Occipital lobe (tissue), 2 donors: ENCODE data around the gene ZNF136. TPM values are rescaled to one million over a fixed set of nuclear protein-coding genes. Genes with fewer than 3 reads are reported as not detected.

Experiments
- DNase-seq: peaks from one replicate; lab custom pipeline; 2025; lab: John Stamatoyannopoulos, UW
- total RNA-seq: library from RNA; depleted of rRNA; stranded (reverse); fragments of >200 nt; gene quantifications from one replicate; pipeline ENCODE4 v1.2.3, GENCODE V29; 2014

Gene ZNF136
- total RNA-seq = 29.3 TPM

GRCh38 chr19:12162882-12163806 is at the start of gene ZNF136:
Gene ZNF136 (plus strand): TSS chr19:12163096. CDS start chr19:12163204, 108 bp downstream.
- DNase-seq = peak; percentile 88

DNA sequence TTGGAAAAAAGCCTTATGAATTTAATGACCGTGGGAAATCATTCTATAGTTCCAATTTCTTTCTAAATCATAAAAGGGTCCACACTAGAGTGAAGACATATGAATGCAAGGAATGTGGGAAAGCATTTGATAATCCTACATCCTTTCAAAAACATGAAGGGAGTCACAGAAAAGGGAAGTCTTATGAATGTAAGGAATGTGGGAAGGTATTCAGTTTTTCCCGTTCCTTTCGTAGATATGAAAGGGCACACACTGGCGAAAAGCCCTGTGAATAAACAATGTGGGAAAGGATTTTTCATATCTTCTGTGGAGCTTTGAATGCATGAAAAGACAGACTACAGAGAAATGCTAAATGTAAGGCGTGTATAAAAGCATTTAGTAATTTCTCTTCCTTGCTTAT is 49.8 kb upstream of the ZNF136 start:
- no peak for DNase-seq

DNA sequence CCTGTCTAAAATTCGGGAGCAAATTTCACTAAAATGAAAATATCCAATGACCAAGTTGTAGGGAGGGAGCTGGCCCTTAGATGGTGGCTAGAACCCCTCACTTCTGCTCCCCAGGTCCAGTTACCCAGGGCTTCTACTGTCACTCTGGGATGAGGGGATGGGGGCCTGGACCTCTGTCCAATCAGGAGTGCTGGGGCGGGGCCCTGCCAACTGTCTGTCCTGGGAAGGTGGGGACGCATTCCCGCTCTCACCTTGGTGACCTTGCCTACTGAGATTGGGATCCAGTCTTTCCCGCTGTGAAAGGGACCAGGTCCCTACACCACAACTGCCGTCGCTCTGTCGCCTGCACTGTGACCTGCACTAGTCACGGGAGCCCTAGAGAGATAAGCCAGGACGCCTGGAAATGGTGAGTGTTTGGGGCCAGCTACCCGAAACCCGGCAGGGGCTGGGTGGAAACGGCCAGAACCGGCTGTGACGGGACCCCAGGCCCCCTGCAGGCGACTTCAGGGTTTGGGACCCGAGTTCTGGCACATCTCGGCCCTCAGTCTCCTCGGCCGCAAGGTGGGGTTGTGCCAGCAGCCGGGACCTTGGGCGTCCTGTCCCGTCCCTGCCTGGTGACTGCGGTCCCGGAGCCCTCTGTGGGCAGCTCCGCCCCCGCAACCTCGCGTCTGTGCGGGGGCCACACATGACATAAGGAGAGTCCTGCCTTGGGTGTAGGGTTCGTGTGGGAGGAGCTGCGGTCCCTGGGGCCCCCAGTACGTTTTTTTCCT is 45.5 kb upstream of the ZNF136 start:
- DNase-seq = no peak

DNA sequence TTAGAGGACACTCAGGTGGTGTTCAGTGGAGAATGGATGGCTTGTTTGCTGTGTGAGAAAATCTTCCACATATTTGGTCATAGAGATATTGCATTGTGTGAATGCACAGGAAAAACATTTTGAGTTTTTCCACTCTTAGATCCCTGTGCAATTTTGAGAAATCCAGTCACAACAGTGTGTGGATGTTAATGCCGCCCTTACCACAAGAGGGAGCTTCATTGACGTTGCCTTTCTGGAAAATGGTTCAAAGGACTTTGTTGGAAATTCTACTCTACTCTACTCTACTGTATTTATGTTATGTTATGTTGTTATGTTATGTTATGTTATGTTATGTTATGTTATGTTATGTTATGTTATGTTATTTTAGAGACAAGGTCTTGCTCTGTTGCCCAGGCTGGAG is 36.2 kb upstream of the ZNF136 start:
- no peak for DNase-seq

DNA sequence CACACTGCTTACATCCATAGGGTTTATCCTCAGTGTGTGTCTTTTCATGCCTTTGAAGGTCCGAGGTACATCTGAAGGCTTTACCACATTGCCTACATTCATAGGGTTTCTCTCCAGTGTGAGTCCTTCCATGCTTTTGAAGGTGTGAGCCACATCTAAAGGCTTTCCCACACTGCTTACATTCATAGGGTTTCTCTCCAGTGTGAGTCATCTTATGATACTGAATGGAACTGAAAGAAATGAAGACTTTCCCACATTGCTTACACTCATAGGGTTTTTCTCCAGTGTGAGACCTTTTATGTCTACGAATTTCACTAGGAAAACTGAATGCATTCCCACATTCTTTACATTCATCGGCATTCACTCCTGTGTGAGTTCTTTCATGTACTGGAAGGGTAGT is 29.8 kb upstream of the ZNF136 start:
- no peak for DNase-seq

DNA sequence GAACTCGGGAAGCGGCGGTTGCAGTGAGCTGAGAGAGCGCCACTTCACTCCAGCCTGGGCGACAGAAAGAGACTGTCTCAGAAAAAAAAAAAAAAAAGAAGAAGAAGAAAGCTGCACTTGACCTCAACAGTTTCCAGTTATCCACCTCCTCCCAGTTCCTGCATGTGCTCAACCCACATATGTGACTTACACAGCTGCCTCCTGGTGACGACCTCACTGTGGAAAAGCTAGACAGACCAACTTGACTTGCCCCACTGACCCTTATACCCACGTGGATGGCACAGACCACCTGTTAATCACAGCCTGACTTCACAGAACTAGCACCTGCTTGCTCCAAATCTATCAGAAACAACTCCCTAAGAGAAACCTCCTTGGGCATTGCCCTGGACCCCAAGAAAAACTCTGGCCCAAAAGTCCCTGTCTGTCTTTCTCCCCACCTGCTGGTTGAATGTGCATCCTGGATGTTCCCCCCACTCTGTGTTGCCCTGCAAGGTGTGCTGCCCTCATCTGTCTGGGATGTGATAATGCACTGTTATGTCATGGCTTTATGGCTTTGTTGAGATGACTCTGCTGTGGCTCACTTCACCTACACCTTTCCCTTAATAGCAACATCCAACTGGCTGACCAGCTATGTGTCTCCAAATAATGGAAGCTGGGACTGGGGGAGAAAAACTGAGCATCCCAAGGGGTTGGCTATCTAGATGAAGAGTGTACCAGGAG is 25.5 kb upstream of the ZNF136 start:
- no peak for DNase-seq

DNA sequence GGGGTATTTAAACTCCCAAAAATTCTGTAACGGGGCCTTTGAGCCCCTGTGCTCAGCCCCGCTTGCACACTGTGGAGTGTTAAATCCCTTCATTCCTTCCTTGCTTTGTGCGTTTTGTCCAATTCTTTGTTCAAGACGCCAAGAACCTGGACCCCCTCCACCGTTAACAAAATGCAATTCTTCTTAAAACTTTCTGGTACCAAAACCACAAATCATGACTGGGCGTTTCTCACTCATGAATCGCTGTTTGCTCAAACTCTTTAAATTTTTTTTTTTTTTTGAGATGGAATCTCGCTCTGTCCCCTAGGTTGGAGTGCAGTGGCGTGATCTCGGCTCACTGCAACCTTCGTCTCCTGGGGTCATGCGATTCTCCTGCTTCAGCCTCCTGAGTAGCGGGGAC is 23.6 kb upstream of the ZNF136 start:
- DNase-seq = no peak

DNA sequence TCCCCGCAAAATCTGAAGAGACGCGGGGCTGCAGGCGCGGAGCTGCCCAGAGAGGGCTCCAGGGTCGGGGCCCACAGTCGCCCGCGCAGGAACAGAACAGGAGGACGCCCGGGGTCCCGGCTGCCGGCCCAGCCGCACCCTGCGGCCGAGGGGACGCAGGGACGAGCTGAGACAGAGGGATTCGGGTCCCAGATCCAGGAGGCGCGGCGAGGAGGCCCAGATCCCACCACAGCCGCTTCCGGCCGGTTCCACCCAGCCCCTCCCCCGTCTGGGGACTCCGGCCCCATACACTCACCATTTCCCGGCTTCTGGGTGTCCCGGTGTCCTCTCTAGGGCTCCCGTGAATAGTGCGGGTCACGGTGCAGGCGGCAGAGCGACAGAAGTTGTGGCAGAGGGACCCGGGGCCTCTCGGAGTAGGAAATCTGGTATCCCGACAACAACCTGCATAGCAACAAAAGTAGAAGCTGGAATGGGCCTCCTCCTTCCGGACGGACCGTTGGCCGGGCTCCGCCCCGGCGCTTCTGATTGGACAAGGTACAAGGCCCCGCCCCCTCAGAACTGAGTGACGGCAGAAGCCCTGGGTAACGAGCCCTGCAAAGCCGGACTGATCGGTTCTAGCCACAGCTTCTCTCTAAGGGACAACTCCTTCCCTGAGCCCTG is 22.9 kb upstream of the ZNF136 start, which contains the start of gene ZNF20:
Gene ZNF20, minus strand, starts transcription at position 466 of the 660 bp plus-strand sequence. Its CDS starts 168 bp downstream, at position 298.
- DNase-seq = peak; percentile 93

DNA sequence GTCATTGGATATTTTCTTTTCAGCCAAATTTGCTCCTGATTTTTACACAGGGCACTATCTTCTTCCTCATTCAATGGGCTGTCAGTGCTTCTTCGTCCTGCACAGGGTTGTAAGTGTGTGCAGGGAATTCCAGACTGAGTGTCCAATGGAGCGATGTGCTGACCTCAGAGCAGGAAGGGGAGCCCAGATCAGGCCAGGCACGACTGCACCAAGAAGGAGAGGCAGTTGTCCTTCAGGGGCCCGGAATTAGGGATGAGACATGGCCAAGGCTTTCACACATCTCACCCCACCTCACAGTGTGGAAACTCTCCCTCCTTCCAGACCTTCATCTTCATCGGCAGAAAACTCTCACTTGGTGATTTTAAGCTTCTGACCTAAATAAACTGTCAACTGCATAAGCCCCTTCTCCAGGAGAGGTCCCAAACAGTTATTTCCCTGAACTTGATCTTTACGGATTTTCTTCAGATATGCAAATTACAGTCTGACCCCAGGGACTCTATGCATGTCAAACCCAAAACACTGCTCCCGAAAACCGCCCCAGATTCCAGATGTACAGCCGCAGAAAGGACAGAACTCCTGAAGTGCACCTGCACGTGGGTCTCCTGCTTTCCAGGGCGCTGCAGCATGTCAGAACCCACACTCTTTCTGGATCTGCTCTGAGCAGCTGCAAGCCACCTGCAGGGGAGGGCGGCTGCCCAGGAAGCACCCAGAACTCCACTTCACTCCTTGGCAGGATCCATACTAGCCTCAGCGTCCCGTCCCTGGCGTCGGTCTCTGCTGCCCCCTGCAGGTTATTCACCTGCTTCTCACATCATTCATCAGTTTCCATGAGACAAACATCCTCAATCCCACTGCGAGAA is 22.1 kb upstream of the ZNF136 start:
- DNase-seq = peak; percentile 65

DNA sequence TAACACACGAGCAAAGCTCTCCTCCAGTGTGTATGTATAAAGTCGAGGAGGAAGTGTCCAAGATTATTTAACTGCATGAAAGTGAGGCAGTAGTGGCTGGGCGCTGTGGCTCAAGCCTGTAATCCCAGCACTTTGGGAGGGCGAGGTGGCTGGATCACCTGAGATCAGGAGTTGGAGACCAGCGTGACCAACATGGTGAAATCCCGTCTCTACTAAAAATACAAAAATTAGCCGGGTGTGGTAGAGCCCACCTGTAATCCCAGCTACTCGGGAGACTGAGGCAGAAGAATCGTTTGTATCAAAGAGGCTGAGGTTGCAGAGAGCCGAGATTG is 21.5 kb upstream of the ZNF136 start:
- DNase-seq = no peak

GRCh38 chr19:12145348-12145747 is 17.5 kb upstream of the ZNF136 start:
- no peak for DNase-seq

DNA sequence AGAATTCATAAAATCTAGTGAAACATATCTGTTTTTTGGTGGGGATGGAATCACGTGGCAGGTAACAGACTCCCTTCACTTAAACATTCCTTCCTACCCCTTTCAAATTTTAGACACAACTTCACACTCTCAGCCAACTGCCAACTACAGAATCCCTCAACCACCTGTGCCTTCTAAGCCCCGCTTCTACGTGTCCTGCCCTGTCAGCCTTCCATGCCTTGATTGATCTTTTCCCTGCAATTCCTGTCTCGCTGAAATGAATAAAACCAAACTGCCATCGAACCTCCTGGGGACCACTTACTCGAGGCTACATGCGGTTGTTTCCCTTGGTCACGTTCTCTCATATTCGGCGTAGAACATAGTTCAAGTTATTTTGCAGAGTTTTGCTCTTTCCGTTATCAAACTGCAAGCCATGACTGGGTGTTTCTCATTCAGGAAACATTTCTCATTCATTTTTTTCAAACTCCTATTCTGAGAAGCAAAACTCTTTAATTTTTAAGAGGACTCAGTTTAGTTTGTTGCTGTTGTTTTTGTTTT is 7.5 kb upstream of the ZNF136 start:
- no peak for DNase-seq

DNA sequence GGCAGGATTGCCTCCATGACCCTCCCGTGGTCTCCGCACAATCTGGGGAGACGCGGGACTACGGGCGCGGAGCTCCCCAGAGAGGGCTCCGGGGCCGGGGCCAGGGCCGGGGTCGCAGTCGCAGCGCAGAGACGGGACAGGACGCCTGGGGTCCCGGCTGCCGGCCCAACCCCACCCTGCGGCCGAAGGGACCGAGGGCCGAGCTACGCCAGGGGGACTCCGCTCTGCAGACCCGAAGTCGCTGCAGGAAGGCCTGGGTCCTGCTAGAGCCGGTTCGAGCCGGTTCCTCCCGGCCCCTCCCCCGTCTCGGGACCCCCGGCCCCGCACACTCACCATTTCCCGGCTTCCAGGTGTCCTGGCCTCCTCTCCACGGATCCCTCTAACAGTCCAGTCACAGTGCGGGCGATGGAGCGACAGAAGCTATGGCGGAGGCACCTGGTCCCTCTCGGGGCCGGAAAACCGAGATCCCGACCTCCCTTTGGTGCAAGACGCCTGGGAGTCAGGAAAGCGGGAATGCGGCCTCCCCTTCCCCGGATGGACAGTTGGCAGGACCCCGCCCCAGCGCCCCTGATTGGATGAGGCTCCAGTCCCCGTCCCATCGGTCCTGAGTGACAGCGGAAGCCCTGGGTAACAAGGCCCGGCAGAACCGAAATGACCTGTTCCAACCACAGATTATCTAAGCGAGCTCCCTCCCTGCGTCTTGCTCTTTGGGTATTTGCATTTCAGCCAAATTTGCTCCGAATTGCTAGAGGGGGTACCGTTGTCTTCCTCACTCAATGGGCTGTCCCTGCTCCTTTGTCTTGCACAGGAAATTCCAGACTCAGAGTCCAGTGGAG is 6.5 kb upstream of the ZNF136 start, which contains the start of gene ZNF625:
Gene ZNF625, minus strand, starts transcription at position 512 of the 836 bp plus-strand sequence. Its CDS starts 176 bp downstream, at position 336.
- peak; percentile 89 for DNase-seq

DNA sequence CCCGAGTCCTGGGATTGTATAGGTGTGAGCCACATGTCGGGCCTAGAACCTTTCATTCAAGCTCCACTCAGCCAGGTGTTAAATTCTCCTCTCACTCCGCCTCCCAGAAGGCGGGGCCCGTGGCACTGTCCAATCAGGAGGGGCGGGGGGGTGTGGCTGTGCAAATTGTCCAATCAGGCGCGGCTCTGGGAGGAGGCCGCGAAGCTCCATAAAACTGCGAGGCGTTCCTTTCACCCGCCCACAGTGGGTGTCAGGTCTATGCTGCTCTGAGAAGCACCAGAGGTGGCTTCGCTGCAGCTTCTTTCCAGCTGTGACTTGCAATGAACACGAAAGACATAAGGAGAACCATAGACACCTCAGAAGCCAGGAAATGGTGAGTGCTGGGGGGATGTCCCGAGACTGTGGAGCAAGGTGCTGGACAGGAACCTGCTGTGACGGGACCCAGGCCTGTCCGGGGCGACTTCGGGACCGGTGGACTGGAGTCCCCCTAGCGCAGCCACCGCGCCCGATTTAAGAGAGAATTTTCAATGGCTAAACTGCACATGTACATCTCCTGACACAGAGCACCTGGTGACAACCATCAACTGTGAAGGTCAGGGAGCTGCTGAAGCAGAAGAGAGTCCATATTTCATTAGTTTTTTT is 3.0 kb upstream of the ZNF136 start:
- no peak for DNase-seq

DNA sequence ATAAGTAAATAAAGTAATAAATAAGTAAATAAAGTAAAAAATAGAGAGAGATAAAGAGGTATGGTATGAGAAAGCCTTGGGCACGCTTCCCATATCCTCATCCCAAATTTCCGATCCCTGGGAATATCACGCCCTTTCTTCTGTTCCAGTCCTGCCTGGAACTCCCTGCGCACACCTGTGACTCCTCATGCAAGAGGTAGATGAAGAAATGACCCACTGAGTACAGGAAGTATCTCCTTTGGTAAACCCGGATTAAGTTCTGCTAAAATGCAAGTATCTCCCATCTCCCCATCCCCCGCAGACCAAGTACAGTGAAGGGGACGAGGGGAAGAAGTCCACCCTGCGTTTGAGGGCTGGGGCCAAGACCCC is 399 bp upstream of the ZNF136 start:
- no peak for DNase-seq

- DNase-seq = no peak
These were observed 930 bp downstream of the ZNF136 start for GRCh38 chr19:12163826-12164225.

GRCh38 chr19:12166626-12167025 is 3.7 kb downstream of the ZNF136 start:
- DNase-seq = no peak

GRCh38 chr19:12180377-12180776 is 17.5 kb downstream of the ZNF136 start:
- DNase-seq = no peak

- DNase-seq = no peak
These were observed 24.7 kb downstream of the ZNF136 start for GRCh38 chr19:12187625-12188024.
